Astrocyte of the cerebellum (primary cell): ENCODE measurements around the gene IWS1.

Experiments used
- DNase-seq: peaks from one replicate; pipeline ENCODE4 v3.0.0-alpha.2; 2011; ENCODE audit warnings: low read depth
- H3K4me3 ChIP-seq: 2 replicates; pipeline ENCODE4 v1.5.1; 2011; ENCODE audit warnings: mild to moderate bottlenecking, low read depth, low read length, moderate library complexity
- CTCF ChIP-seq: IDR thresholded peaks from 2 replicates; pipeline ENCODE4 v1.5.1; 2012; ENCODE audit warnings: low read length, low read depth, moderate library complexity, mild to moderate bottlenecking; ENCODE audit errors: missing control alignments
- in situ Hi-C: cut with HindIII; loops from 2 replicates; pipeline ENCODE4 v1.10.0; 2017; ENCODE audit warnings: low sequenced_read_pairs

IWS1 gene

GRCh38 chr2:127512362-127512761 is 13.9 kb downstream of the IWS1 start:
- TF ChIP-seq CTCF: no peak
- in situ Hi-C loops: no loop called here
- no peak for DNase-seq
- no peak overlapping the region for H3K4me3 ChIP-seq

- in situ Hi-C loops: no loop called here
- DNase-seq: no peak
- no peak overlapping the region for H3K4me3 ChIP-seq
- TF ChIP-seq CTCF: no peak
Measured at GRCh38 chr2:127511917-127512316, 14.4 kb downstream of the IWS1 start.

GRCh38 chr2:127511090-127511695 is 15.1 kb downstream of the IWS1 start:
- H3K4me3 ChIP-seq: no peak overlapping the region
- DNase-seq: no peak
- TF ChIP-seq CTCF: no peak
- in situ Hi-C loops: no loop called here

- TF ChIP-seq CTCF: no peak
- DNase-seq: no peak
- in situ Hi-C loops: no loop called here
- H3K4me3 ChIP-seq: no peak overlapping the region
Measured at GRCh38 chr2:127510073-127510472, 16.2 kb downstream of the IWS1 start.

- peak; percentile 81 for DNase-seq
- H3K4me3 ChIP-seq: no peak overlapping the region
- no peak for TF ChIP-seq CTCF
- in situ Hi-C loops: no loop called here
Measured at GRCh38 chr2:127508631-127509034, 17.7 kb downstream of the IWS1 start.

- H3K4me3 ChIP-seq: no peak overlapping the region
- DNase-seq: no peak
- in situ Hi-C loops: no loop called here
- no peak for TF ChIP-seq CTCF
Measured at GRCh38 chr2:127508023-127508630, 18.2 kb downstream of the IWS1 start.
